Immature natural killer cell (primary cell): ENCODE data around the gene UNC93B1. TPM values are rescaled to one million over a fixed set of nuclear protein-coding genes. Genes with fewer than 3 reads are reported as not detected.
"Not testable (repeated sequence)": the region's sequence is repeated elsewhere in the genome, so short reads cannot be mapped to it uniquely, and the experiment has no call there.

Source experiments
- DNase-seq, 3 donors: peaks; one replicate each; pipeline ENCODE4 v3.0.0; 2022; ENCODE audit warnings: mixed read lengths in 1 of 3
- H3K27ac Mint-ChIP-seq, 6 donors: one replicate each; pipeline ENCODE4 v1.8.0; 2020; ENCODE audit warnings: mixed read lengths in 6 of 6, mild to moderate bottlenecking in 5 of 6, inconsistent platforms in 4 of 6, moderate library complexity in 3 of 6
- H3K27me3 Mint-ChIP-seq, 3 donors: one replicate each; pipeline ENCODE4 v1.8.0; 2020 to 2021; ENCODE audit warnings: low read depth in 3 of 3, mild to moderate bottlenecking in 3 of 3, mixed read lengths in 3 of 3, moderate library complexity in 3 of 3, inconsistent platforms in 1 of 3
- H3K36me3 Mint-ChIP-seq, 3 donors: one replicate each; pipeline ENCODE4 v1.8.0; 2020; ENCODE audit warnings: mixed read lengths in 3 of 3, inconsistent platforms in 2 of 3, mild to moderate bottlenecking in 2 of 3
- H3K4me1 Mint-ChIP-seq, 2 donors: one replicate each; pipeline ENCODE4 v1.8.0; 2020; ENCODE audit warnings: inconsistent platforms in 2 of 2, mild to moderate bottlenecking in 2 of 2, mixed read lengths in 2 of 2, moderate library complexity in 1 of 2
- H3K4me3 Mint-ChIP-seq, 5 donors: one replicate each; pipeline ENCODE4 v1.8.0; 2020; ENCODE audit warnings: mild to moderate bottlenecking in 5 of 5, mixed read lengths in 5 of 5, inconsistent platforms in 3 of 5, moderate library complexity in 3 of 5
- H3K9me3 Mint-ChIP-seq, 6 donors: one replicate each; pipeline ENCODE4 v1.8.0; 2020; ENCODE audit warnings: mild to moderate bottlenecking in 6 of 6, mixed read lengths in 6 of 6, inconsistent platforms in 4 of 6, moderate library complexity in 3 of 6
- polyA plus RNA-seq, 3 donors: library from polyadenylated mRNA; unstranded; fragments of 300-500 nt; fragmentation: Illumina TruSeq; gene quantifications; one replicate each; pipeline ENCODE4 v1.2.3, GENCODE V29; 2021

UNC93B1 gene
- polyA plus RNA-seq, 3 donors from 2014 or later, result 29.7 to 42.7 (median 38.6) TPM

DNA sequence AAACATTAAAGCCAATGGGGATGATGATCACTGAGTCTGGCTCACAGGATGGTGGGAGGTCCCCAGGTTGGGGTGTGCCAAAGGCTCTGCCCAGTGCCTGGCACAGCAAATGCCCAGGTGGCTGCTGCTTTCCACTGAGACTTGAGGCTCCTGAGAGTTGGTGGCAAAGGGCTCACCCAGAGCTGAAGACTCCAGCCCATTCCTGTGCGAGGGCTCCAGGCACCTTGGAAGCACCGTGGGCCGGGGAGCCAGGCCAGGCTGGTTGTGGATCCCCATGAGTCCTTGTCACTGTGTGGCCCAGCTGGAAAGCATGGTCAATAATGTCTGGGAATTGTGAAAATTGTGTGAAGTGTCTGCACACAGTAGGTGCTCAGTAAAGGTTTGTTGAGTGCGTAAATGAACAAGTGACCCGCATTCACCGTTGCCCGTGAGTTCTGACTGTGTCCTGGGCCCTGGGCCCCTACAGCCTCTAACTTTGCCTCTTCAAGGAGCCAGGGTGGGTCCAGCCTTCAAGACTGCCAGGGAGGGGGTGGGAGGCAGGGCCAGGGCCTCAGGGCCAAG is 2.8 kb upstream of the UNC93B1 start:
- DNase-seq, result no peak
- Mint-ChIP-seq H3K4me3 (peak overlapping the region in 1 of 5 donors; percentile 44), H3K9me3 (no peaks in the 10 kb centered on the region), H3K27me3 (peaks cover 0 to 2% (median 0%) of the 10 kb centered on the region in 3 donors), H3K36me3 (no peaks in the 10 kb centered on the region), H3K27ac (no peak overlapping the region), H3K4me1 (peaks cover 38 to 49% of the 10 kb centered on the region in 2 donors)

DNA sequence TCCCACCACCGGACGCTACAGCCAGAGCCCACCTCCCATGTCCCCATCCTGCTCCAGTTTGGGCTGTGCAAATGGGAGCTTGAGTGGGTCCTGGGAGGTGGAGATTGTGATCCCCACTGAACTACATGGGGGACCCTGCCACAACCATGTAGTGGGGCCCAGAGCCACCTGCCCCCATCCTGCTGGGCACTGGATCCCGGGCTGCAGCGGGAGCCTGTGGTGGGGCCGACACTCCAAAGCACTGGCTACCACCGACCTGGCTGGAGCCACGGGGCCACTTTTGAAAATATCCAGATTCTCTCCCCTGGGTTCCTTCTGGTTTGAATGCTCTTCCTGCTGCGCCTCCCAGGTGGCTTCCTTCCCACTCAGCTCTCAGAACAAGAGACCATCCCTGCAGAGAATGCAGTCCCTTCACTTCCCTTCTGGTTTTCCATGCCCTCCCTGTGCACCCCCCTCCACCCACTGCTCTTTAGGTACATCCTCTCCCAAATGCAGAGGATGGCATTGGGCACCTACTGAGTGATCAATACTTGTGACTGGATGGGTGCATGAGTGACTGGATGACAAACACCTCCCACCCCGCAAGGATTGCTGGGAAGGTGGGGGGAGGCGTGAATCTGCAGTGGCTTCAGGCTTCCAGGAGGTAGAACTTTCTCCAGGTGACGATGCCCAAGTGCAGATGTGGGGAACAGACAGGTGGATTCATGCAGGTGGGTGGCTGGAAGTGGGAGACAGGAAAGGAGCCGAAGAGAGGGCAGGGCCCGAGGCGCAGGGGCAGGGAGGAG is 846 bp upstream of the UNC93B1 start:
- peak overlapping the region; percentile 86 to 90 (median 89) for H3K4me3 Mint-ChIP-seq
- no peaks in the 10 kb centered on the region for H3K36me3 Mint-ChIP-seq
- no peak for DNase-seq
- H3K27ac Mint-ChIP-seq, result peak overlapping the region; percentile 10 to 83 (median 70)
- peaks cover 33 to 41% of the 10 kb centered on the region in 2 donors for H3K4me1 Mint-ChIP-seq
- peaks cover 0 to 2% (median 0%) of the 10 kb centered on the region in 3 donors for H3K27me3 Mint-ChIP-seq
- H3K9me3 Mint-ChIP-seq, result no peaks in the 10 kb centered on the region

DNA sequence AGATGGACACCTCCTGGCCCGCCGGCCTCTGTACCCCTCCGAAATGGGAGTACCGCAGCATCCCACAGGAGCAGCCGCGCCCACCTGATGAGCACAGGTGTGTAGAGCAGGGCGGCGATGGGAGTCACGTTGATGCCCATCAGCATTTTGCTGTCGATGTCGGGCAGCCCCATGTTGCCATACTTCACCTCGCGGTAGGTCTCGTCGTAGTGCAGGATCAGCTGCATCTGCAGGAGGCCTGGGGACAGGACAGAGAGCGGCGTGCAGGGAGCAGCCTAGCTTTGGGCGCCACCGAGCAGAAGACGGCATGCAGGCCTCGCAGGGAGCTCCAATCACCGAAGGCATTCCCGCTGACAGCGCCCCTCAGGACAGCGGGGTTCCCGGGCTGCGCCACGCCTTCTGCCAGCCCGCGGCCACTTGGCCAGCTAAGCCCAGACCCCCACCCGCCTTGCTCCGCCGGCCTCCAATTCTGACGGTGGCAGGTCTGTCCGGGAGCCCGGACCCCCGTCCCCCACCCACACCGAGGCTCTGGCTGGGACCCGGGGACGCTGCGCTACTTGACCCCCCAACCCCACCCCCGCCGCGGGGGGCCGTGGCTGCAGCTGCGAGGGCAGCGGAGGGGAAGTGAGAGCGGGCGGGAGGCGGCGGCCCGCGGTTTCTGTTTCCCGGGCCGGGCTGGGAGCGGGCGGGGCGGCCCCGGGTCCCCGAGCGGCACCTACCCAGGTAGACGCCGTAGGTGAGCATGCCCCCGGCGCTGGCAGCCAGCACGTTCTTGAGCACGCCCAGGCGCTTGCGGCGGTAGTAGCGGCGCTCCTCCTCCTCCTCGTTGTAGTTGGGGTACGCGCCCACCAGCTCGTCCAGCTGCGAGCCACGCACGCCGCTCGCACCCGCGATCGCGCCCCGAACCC is 705 bp downstream of the UNC93B1 start:
- peak in 1 of 3 donors; percentile 49 for DNase-seq
- Mint-ChIP-seq H3K4me1 (peaks cover 31 to 37% of the 10 kb centered on the region in 2 donors), H3K36me3 (peaks cover 0 to 2% (median 0%) of the 10 kb centered on the region in 3 donors)

DNA sequence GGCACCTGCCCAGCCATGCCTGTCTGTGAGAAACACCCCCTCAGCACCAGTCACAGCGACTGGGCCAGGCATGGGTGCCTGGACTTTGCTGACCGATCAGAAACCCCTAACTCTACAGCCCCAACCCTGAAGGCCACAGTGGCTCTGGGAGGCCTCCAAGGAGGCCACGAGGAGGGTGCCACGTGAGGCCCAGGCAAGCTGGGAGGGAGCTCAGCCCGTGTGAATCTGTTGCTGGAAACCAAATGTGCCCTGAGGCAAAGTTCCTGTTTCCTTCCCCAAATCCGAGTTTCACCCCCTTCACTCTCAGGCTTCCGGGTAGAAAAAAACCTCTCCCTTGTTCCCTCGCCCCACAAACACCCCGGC is 1.3 kb downstream of the UNC93B1 start:
- H3K4me1 Mint-ChIP-seq, result peaks cover 36 to 43% of the 10 kb centered on the region in 2 donors
- H3K27ac Mint-ChIP-seq, result peak overlapping the region; percentile 37 to 88 (median 77)
- no peaks in the 10 kb centered on the region for H3K9me3 Mint-ChIP-seq

More for the DNA sequence above, 705 bp downstream of the UNC93B1 start:
- H3K27me3 Mint-ChIP-seq, result peaks cover 0 to 2% (median 0%) of the 10 kb centered on the region in 3 donors
- no peaks in the 10 kb centered on the region for H3K9me3 Mint-ChIP-seq
- peak overlapping the region; percentile 79 to 89 (median 85) for H3K4me3 Mint-ChIP-seq
- peak overlapping the region; percentile 37 to 88 (median 77) for H3K27ac Mint-ChIP-seq

DNA sequence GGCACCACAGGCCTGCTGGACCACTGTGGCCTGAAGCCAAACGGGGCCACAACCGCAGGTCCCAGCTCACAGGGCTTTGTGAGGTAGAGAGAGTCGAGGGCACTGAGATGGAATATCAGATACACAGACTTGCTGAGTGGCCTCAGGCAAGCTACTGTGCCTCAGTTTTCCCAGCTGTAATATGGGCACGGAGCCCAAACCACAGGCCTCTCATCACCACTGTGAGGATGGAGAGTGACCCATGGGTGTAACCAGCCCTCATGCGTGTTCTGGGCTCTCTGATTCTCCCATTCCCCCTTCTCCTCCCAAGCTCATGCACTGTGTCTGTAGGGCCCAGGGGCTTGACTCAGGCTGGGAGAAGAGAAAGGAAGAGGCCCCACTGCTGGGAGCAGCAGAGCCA is 4.2 kb downstream of the UNC93B1 start:
- H3K9me3 Mint-ChIP-seq, result no peaks in the 10 kb centered on the region
- H3K4me1 Mint-ChIP-seq, result peaks cover 40 to 49% of the 10 kb centered on the region in 2 donors
- H3K27ac Mint-ChIP-seq, result no peak overlapping the region
- H3K4me3 Mint-ChIP-seq, result no peak overlapping the region
- peaks cover 0 to 7% (median 4%) of the 10 kb centered on the region in 3 donors for H3K36me3 Mint-ChIP-seq
- DNase-seq, result no peak
- H3K27me3 Mint-ChIP-seq, result peaks cover 0 to under 1% (median 0%) of the 10 kb centered on the region in 3 donors

More for the DNA sequence above, 1.3 kb downstream of the UNC93B1 start:
- Mint-ChIP-seq H3K27me3 (peaks cover 0 to 2% (median 0%) of the 10 kb centered on the region in 3 donors), H3K4me3 (peak overlapping the region; percentile 79 to 87 (median 84)), H3K36me3 (peaks cover 0 to 4% (median 0%) of the 10 kb centered on the region in 3 donors)
- DNase-seq, result no peak

DNA sequence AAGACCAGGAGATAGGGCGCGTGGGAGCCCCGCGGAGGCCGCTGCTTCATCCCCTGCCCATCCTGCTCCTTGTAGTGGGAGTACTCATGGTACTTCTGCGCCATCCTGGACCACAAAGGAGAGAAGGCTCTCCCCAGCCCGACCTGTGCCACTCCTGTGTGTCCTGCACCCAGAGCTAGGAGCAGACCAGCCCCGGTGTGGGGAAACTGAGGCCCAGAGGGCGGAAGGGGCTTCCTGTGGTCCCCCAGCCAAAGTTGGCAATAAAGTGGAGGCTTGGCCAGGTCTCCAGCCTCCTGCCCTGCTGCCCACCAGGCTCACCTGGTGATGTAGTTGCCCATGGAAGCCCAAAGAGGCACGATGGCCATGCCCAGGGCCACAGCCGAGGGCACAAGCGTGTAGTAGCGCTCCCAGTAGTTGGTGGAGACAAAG is 4.7 kb downstream of the UNC93B1 start:
- no peak for DNase-seq
- Mint-ChIP-seq H3K36me3 (peaks cover 0 to 7% (median 4%) of the 10 kb centered on the region in 3 donors), H3K27me3 (no peaks in the 10 kb centered on the region), H3K9me3 (no peaks in the 10 kb centered on the region), H3K4me3 (no peak overlapping the region), H3K27ac (peak overlapping the region in 1 of 6 donors; percentile 80), H3K4me1 (peaks cover 35 to 46% of the 10 kb centered on the region in 2 donors)

DNA sequence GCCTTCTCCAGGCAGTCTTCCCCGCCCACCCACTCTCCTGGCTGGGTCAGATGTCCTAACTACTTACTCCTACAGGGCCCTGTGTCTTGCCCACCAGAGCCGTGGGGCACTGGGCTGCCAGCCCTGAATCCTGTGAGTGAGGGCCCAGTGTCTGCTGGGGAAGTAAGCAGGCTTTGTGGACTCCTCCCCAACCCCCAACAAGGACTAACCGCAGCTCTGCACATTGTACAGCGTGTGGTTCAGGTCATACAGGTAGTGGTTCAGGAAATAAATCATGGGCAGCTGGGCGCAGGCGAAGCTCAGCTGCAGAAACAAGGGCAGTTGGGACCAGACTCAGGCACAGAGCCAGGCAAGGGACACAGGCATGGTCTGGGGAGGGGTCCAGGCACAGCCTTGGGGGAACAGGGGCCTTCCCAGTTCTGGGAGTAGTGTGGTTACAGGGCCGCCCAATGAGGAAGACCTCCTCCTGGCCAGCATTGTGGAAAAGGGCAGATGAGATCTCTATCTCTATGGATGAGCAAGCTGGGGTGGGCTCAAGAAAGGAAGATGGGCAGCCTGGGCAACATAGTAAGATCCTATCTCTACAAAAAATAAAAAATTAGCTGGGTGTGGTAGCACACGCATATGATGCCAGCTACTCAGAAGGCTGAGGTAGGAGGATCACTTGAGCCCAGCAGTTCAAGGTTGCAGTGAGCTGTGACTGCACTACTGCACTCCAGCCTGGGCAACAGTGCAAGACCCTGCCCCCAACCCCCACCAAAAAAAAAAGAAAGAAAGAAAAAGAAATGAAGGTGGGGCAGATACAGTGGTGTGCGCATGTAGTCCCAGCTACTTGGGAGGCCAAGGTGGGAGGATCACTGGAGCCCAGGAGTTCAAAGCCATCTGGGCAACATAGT is 5.5 kb downstream of the UNC93B1 start:
- H3K4me3 Mint-ChIP-seq, result peak overlapping the region; percentile 54 to 68 (median 61)
- no peaks in the 10 kb centered on the region for H3K27me3 Mint-ChIP-seq
- H3K9me3 Mint-ChIP-seq, result no peaks in the 10 kb centered on the region
- H3K27ac Mint-ChIP-seq, result peak overlapping the region in 5 of 6 donors; percentile 69 to 85 (median 82)
- H3K36me3 Mint-ChIP-seq, result peaks cover 0 to 7% (median 4%) of the 10 kb centered on the region in 3 donors
- peaks cover 36 to 46% of the 10 kb centered on the region in 2 donors for H3K4me1 Mint-ChIP-seq
- DNase-seq, result peak in 2 of 3 donors; percentile 22 to 36

DNA sequence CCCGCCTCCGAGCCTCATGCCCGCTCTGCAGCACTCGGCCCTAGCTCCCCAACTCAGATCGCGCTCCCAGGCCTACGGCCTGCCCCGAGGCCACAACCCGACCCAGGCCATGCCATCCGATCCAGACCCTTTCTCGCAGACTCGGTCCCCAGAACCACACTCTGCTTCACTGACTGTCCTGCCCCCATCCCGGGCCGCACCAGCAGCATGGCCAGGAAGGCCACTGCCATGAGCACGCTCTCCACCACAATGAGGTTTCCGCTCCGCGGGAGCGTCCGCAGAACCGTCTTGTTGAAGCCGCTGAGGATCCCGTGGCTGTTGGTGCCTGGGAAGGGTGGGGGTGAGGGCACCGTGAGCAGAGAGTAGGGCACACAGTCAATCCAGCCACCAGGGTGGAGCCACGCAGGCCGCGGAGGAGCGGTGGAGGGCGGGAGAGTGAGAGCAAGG is 6.4 kb downstream of the UNC93B1 start:
- H3K36me3 Mint-ChIP-seq, result peaks cover 0 to 7% (median 4%) of the 10 kb centered on the region in 3 donors
- no peaks in the 10 kb centered on the region for H3K9me3 Mint-ChIP-seq
- DNase-seq, result peak in 1 of 3 donors; percentile 45
- H3K27me3 Mint-ChIP-seq, result no peaks in the 10 kb centered on the region
- H3K4me1 Mint-ChIP-seq, result peaks cover 30 to 41% of the 10 kb centered on the region in 2 donors
- H3K27ac Mint-ChIP-seq, result peak overlapping the region in 4 of 6 donors; percentile 34 to 88 (median 57)
- peak overlapping the region; percentile 30 to 53 (median 45) for H3K4me3 Mint-ChIP-seq

DNA sequence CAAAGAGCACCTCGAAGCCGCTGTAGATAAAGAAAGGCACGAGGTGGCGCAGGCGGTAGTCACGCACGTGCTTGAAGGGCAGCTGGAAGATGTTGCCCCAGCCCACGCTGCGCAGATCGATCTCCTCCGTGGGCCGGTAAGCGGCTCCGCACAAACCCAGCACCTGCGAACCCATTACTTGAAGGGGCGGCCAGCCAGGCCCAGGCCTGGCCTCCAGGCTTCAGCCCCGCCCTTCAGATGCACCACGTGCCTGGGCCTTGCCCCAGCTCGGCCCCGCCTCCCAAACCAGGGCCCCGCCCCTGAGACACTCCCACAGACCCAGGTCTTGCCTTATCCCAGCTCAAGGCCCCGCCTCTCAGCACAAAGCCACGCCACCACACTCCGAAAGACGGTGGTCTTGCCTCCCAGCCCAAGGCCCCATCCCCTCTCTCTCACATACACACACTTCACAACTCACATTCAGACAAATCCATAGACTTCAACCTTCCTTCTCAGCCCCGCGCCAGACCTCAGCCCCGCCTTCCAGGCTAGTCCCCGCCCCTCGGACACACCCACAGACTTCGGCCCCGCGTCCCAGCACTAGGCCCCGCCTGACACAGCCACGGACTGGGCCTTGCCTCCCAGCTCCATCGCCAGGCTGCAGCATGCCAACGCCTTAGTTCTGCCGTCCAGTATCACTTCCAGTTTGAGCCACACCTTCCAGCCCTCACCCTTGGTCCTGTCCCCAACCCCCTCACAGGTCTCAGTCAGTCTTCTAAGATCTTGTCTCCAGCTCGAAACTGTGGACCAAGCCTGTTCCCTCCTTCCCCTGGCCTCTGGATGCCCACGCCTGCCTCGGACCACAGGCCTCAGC is 7.0 kb downstream of the UNC93B1 start:
- peak overlapping the region in 4 of 5 donors; percentile 30 to 49 (median 38) for H3K4me3 Mint-ChIP-seq
- H3K36me3 Mint-ChIP-seq, result peaks cover 0 to 7% (median 4%) of the 10 kb centered on the region in 3 donors
- DNase-seq, result peak in 1 of 3 donors; percentile 57
- peaks cover 25 to 34% of the 10 kb centered on the region in 2 donors for H3K4me1 Mint-ChIP-seq
- H3K27me3 Mint-ChIP-seq, result no peaks in the 10 kb centered on the region
- peak overlapping the region in 5 of 6 donors; percentile 31 to 88 (median 51) for H3K27ac Mint-ChIP-seq
- H3K9me3 Mint-ChIP-seq, result no peaks in the 10 kb centered on the region

DNA sequence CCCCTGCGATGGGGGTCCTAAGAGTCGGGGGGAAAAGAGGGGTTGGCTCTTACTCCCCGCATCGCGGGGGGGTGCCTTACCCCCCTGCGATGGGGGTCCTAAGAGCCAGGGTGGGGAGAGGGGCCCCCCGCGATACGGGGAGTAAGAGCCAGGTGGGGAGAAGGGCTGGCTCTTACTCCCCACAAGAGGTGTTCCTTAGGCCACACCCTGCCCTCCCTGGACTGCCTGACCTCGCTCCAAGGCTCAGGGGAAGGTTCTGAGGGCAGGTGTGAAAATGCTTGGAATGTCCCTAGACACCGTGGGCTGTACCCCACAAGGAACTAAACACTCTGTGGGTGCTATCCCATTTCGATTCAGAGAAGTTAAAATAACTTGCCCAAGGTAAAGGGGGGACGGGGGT is 7.8 kb downstream of the UNC93B1 start:
- peaks cover 0 to 7% (median 4%) of the 10 kb centered on the region in 3 donors for H3K36me3 Mint-ChIP-seq
- no peaks in the 10 kb centered on the region for H3K9me3 Mint-ChIP-seq
- no peak overlapping the region for H3K4me3 Mint-ChIP-seq
- H3K4me1 Mint-ChIP-seq, result peaks cover 25 to 33% of the 10 kb centered on the region in 2 donors
- no peak overlapping the region for H3K27ac Mint-ChIP-seq
- DNase-seq, result no peak
- H3K27me3 Mint-ChIP-seq, result no peaks in the 10 kb centered on the region

DNA sequence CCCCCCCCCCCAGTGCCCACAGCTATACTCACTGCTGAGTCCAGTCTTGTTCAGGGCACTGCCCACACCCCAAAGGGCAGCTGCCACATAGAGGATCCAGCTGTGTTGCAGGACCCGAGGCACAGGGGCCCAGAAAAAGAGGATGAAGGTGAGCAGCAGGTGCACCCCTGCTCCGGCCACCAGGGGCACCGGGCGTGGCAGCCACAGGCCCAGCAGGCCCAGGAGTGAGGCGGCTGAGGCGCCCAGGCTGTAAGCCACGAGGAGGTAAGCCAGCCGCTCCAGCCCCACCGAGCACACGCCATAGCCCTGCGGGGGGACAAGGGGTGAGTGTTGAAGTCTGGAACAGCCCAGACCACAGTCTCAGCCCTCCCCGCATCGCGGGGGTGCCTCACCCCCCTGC is 8.3 kb downstream of the UNC93B1 start:
- not testable (repeated sequence) for DNase-seq, H3K4me3 Mint-ChIP-seq, H3K9me3 Mint-ChIP-seq, H3K27me3 Mint-ChIP-seq, H3K36me3 Mint-ChIP-seq, H3K27ac Mint-ChIP-seq
- peaks cover 25 to 33% of the 10 kb centered on the region in 2 donors for H3K4me1 Mint-ChIP-seq

DNA sequence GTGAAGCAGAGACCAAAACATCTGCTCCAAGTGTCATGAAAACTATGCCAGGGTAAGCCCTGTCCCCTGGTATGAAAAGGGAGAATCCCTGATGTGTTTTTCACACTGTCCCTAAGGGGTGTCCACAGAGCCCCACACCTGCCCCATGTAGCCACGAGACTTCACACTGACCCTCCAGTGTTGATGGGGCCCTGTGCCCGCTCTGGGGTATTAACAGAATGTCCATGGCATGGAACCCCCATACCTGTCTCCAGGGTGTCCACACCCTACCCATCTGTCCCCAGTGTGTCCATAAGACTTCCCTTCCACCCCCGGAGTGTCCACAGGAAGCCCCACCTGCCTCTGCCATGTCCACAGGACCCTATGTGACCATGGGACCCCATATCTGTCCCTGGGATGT is 8.8 kb downstream of the UNC93B1 start:
- peaks cover 25 to 31% of the 10 kb centered on the region in 2 donors for H3K4me1 Mint-ChIP-seq
- not testable (repeated sequence) for DNase-seq, H3K27me3 Mint-ChIP-seq, H3K4me3 Mint-ChIP-seq, H3K27ac Mint-ChIP-seq, H3K9me3 Mint-ChIP-seq, H3K36me3 Mint-ChIP-seq
